Left kidney (tissue), 2 donors: ENCODE data around the gene CXADR. TPM values are rescaled to one million over a fixed set of nuclear protein-coding genes. Genes with fewer than 3 reads are reported as not detected.

Source experiments
- DNase-seq: peaks from one replicate; pipeline ENCODE4 v3.0.0-alpha.2; 2013
- polyA plus RNA-seq: library from polyadenylated mRNA; unstranded; fragments of 120-200 nt; gene quantifications from one replicate; pipeline ENCODE4 v1.2.1, GENCODE V29; 2013; ENCODE audit not compliant: insufficient read length

The CXADR gene
- polyA plus RNA-seq, 1 donor, result 43.2 TPM

GRCh38 chr21:17539743-17540341 lies 27.0 kb downstream of the CXADR start:
- DNase-seq, result no peak

- DNase-seq, result no peak
Observed at GRCh38 chr21:17540530-17540929, 27.7 kb downstream of the CXADR start.

GRCh38 chr21:17542371-17543011 lies 29.6 kb downstream of the CXADR start:
- DNase-seq, result peak; percentile 10

GRCh38 chr21:17545007-17545406 lies 32.2 kb downstream of the CXADR start:
- no peak for DNase-seq

- no peak for DNase-seq
Observed at GRCh38 chr21:17548262-17548661, 35.4 kb downstream of the CXADR start.

GRCh38 chr21:17550671-17551308 lies 37.9 kb downstream of the CXADR start:
- no peak for DNase-seq

- no peak for DNase-seq
Observed at GRCh38 chr21:17552410-17552809, 39.6 kb downstream of the CXADR start.

- no peak for DNase-seq
Observed at GRCh38 chr21:17554120-17554519, 41.3 kb downstream of the CXADR start.

GRCh38 chr21:17554679-17555465 lies 42.0 kb downstream of the CXADR start:
- DNase-seq, result peak; percentile 5

- no peak for DNase-seq
Observed at GRCh38 chr21:17560377-17561025, 47.7 kb downstream of the CXADR start.

GRCh38 chr21:17570786-17571185 lies 57.9 kb downstream of the CXADR start:
- no peak for DNase-seq

- no peak for DNase-seq
Observed at GRCh38 chr21:17572431-17572830, 59.6 kb downstream of the CXADR start.

- DNase-seq, result no peak
Observed at GRCh38 chr21:17575076-17575475, 62.2 kb downstream of the CXADR start.

GRCh38 chr21:17576080-17576835 lies 63.4 kb downstream of the CXADR start:
- DNase-seq, result no peak

GRCh38 chr21:17577701-17578100 lies 64.9 kb downstream of the CXADR start:
- no peak for DNase-seq

- no peak for DNase-seq
Observed at GRCh38 chr21:17578162-17578561, 65.3 kb downstream of the CXADR start.

GRCh38 chr21:17578876-17579275 lies 66.0 kb downstream of the CXADR start:
- no peak for DNase-seq

- DNase-seq, result no peak
Observed at GRCh38 chr21:17580319-17580718, 67.5 kb downstream of the CXADR start.

GRCh38 chr21:17583898-17584297 lies 71.1 kb downstream of the CXADR start:
- no peak for DNase-seq

- peak; percentile 49 for DNase-seq
Observed at GRCh38 chr21:17585875-17586450, 73.1 kb downstream of the CXADR start.

- no peak for DNase-seq
Observed at GRCh38 chr21:17590430-17590829, 77.6 kb downstream of the CXADR start.
